ENCODE measurements around the gene AIG1. TPM values are rescaled to one million over a fixed set of nuclear protein-coding genes. Genes with fewer than 3 reads are reported as not detected.

AIG1 gene
- total RNA-seq, 4 donors from 2014 or later: 40.7 to 56.4 (median 43.6) TPM

- no peak for TF ChIP-seq CTCF (IDR thresholded peaks at IDR 0.05; ENCODE audit: low read depth)
Measured at GRCh38 chr6:143090314-143091044, 29.8 kb downstream of the AIG1 start.

- no peak for TF ChIP-seq CTCF (IDR thresholded peaks at IDR 0.05; ENCODE audit: low read depth)
Measured at GRCh38 chr6:143092768-143093167, 32.1 kb downstream of the AIG1 start.

GRCh38 chr6:143093290-143093689 lies 32.6 kb downstream of the AIG1 start:
- no peak for TF ChIP-seq CTCF (IDR thresholded peaks at IDR 0.05; ENCODE audit: low read depth)

DNA sequence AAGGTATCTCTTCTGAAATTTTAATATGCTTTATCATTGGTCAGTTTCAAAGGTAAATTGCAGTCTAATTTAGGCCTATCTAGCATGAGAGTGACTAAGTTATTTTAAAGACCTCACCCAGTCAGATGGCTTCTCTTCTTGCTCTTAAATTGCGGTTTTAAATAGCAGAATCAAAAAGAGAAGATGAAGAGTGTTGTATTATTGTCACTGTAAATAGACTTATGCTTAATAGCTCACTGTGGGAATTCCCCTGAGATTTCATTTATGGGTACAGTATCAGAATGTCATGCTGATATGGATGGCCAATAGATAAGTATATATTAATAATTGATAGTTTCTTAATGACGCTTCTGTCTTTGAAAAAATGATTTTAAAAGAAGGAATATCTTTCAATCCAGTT lies 35.7 kb downstream of the AIG1 start:
- TF ChIP-seq CTCF (IDR thresholded peaks at IDR 0.05; ENCODE audit: low read depth): no peak

- TF ChIP-seq CTCF (IDR thresholded peaks at IDR 0.05; ENCODE audit: low read depth): no peak
Measured at GRCh38 chr6:143097224-143097795, 36.6 kb downstream of the AIG1 start.

DNA sequence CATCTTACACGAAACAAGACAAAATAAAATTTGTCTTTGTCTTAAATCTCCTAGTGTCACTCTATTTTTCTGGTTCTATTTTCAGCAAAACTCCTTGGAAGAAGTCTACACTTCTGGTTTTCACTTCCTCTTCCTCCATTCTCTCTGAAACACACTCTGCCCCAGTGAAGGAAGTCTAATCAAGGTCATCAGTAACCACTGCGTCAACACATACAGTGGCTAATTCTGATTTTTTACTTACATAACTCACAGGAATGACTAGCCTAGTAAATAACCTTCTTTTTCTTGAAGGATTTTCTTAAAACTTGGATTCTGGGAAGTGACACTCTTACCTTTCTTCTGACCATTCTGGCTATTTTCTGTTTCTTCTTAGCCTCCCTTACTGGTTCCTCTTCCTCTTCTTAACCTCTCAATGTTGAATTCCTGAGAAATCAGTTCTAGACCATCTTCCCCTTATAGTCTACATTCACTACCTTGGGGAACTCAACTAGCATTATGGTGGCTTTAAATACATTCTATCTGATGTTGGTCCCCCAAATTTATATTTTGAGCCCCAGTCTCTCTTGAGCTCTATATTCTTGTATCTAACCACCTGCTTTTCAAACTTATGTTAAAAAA lies 37.5 kb downstream of the AIG1 start:
- no peak for TF ChIP-seq CTCF (IDR thresholded peaks at IDR 0.05; ENCODE audit: low read depth)

GRCh38 chr6:143099647-143100046 lies 39.0 kb downstream of the AIG1 start:
- TF ChIP-seq CTCF (IDR thresholded peaks at IDR 0.05; ENCODE audit: low read depth): no peak
